ENCODE measurements around the gene SLCO6A1.

Gene SLCO6A1

DNA sequence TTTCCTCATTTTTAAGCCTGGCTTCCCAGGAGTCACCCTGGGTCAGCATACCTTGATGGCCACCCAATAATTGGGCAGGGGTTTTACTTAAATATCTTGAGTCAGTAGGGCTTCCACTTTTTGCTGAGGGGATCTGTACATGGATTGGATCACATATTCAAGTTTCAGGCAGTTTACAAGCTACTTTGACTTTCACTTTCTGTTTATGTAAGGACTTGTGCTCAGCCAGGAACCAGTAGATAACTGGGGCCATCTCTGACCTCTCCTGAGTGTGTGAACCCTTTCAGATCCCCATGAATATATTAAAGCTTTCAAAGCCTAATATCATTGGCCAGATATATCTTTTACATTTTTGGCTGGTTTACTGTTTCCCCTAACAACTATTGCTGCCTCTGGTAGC is 45.1 kb downstream of the SLCO6A1 start:
- DNase-seq (ENCODE audit: low read depth in 2 of 2), result no peak

DNA sequence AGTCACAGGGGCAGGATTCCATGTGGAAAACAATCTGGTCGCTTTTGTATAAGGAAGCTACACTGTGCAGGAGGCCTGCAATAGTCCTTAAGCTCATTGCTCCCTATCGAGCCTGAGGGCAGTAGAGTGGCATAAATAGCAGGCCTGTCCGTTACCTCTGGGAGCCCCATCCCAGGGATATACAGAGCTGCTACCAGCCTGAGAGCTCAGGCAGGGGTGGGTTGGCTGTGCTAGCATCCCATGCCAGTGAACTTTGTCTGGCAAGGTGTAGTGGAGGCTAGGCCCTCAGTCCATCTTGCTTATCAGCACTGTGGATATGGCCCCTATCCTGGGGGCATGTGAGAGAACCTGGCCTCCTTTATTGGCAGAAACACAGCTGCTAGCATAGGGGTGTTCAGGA is 47.7 kb downstream of the SLCO6A1 start:
- no peak for DNase-seq (ENCODE audit: low read depth in 2 of 2)

DNA sequence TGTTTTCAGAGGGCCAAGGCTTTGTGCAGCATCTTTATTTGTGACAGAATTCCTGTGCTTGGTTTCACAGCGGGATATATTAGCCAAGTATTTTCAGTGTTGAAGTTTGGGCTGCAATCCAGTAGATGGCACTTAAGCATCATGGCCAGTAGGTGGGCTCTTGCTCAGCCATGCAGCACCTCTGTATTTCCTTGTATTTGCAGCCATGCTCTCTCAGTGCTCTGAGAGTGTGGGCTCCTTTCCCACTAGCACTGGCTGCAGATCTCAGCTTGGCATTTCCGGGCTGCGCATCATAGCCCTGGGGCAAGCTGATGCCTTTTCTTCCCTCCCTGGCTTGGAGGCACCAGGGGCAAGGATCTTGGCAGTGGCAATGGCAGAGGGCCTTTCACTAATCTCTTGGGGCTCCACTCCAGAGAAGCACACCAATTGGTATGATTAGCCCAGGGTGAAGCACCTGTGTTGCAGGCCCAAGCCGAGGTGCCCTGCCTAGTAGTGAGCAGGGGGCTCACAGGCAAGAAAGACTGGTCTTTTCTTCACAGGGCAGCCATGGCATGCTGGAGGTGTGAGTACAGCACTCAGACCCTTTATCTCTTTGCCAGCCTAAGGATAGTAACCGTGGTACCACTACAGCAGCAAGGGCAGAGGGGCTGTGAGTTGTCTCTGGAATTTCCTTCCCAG is 48.3 kb downstream of the SLCO6A1 start:
- no peak for DNase-seq (ENCODE audit: low read depth in 2 of 2)

DNA sequence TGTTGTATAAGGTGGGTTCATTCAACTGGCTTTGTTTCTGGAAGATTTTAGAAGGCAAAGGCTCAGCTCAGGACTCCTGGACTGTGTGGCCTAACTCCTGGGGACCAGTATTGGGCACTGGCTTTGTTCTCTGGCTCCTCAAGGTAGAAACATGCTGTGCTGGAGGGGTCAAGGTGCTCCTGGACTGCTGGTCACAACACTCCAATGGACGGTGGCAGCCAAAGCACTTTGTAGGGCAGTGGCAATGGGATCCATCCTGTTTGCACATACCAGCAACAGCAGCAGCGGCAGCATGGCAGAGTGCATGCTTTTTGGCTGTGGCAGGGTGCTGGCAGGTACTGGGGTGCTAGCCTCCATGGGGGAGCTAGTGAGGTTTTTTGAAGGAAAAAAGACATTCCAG is 65.3 kb downstream of the SLCO6A1 start:
- DNase-seq (ENCODE audit: low read depth in 2 of 2), result no peak

DNA sequence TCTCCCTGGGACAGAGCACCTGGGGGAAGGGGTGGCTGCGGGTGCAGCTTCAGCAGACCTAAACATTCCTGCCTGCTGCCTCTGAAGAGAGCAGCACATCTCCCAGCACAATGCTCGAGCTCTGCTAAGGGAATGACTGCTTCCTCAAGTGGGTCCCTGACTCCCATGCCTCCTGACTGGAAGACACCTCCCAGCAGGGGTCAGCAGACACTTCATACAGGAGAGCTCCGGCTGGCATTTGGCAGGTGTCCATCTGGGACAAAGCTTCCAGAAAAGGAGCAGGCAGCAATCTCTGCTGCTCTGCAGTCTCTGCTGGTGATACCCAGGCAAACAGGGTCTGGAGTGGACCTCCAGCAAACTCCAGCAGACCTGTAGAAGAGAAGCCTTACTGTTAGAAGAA is 77.2 kb downstream of the SLCO6A1 start:
- DNase-seq (ENCODE audit: low read depth in 2 of 2), result no peak

DNA sequence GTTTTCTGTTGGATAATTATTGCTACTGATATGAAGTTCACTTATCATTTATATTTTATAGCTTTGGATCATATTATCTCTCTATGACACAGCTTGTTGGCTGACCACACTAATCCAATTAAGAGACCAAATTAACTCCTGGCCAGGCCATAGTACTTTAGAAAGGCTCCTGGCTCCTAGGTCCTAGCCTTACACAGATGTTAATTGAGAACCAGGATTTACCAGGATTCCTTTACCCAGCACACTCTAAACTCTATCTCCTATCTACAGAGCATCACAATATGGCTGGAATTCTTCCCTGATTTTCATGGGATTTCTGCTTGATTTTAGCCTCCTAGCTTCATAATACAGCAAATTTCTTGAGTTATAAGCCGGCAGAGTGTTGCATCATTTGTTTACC is 80.3 kb downstream of the SLCO6A1 start:
- no peak for DNase-seq (ENCODE audit: low read depth in 2 of 2)

DNA sequence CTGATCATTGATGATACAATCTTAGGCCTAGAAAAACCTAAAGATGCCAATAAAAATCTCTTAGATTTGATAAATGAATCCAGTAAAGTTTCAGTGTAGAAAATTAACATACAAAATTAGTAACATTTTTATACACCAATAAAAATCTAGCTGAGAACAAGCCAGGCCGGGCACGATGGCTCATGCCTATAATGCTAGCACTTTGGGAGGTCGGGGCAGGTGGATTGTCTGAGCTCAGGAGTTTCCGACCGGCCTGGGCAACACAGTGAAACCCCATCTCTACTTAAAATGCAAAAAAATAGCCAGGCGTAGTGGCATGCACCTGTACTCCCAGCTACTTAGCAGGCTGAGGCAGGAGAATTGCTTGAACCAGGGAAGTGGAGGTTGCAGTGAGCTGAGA is 84.4 kb downstream of the SLCO6A1 start:
- no peak for DNase-seq (ENCODE audit: low read depth in 2 of 2)

DNA sequence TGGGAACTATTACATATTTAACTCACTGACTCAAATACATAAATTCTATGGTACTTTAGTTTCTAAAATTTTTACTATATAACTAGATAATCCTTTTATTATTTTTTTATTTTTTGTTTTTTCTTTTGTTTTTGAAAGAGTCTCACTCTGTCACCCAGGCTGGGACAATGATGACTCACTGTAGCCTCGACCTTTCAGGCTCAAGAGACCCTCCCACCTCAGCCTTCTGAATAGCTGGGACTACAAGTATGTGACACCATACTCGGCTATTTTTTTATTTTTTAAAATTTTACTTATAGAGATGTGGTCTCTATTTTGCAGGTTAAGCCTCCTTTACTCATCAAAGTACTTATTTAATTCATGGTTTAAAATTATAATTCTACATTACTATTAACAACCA is 110.6 kb downstream of the SLCO6A1 start:
- no peak for DNase-seq (ENCODE audit: low read depth in 2 of 2)

DNA sequence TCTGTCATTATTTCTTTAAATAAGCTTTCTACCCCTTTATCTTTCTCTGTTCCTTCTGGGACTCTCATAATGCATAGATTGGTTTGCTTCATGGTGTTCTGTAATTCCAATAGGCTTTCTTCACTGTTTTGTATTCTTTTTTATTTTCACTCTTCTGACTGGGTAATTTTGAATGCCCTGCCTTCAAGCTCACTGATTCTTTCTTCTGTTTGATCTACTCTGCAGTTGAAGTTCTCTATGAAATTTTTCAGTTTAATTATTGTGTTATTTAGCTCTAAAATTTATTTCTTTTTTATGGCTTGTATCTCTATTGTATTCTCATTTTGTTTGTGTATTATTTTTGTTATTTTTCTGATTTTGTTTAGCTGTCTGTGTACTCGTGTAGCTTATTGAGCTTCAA is 113.4 kb downstream of the SLCO6A1 start:
- DNase-seq (ENCODE audit: low read depth in 2 of 2), result no peak

DNA sequence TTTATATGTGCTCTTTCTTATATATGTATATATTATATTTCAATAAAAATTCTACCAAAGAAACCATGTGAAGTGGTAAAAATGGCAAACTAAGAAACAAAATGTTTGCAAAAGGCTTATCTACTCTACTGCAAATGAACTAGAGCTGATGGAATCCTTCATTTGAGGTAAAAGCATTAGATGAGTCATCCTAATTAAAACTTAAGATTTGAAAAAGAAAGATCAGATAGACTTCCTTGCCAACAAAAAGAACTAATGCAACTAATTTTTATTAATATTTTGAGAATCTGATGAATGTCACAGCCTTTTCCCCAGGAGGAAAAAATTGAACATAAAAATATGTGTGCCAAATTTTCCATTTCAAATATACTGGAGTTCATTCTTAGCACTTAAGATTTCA is 118.6 kb downstream of the SLCO6A1 start:
- no peak for DNase-seq (ENCODE audit: low read depth in 2 of 2)

DNA sequence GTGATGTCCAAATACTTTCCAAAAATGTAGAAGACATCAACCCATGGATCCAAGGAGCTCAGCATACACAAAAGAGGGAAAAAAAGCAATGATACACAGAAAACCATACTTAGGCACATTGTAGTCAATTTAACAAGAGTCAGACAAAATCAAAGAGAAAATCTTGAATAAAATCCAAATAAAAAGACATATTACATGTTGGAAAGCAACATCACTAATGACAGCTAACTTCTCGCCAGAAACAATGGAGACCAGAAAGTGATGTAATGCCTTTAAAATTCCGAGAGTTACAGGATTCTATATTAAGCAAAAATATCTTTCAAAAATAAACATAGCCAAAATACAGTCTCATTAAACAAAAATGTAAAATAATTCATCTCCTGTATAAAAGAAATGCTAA is 122.9 kb downstream of the SLCO6A1 start:
- no peak for DNase-seq (ENCODE audit: low read depth in 2 of 2)

DNA sequence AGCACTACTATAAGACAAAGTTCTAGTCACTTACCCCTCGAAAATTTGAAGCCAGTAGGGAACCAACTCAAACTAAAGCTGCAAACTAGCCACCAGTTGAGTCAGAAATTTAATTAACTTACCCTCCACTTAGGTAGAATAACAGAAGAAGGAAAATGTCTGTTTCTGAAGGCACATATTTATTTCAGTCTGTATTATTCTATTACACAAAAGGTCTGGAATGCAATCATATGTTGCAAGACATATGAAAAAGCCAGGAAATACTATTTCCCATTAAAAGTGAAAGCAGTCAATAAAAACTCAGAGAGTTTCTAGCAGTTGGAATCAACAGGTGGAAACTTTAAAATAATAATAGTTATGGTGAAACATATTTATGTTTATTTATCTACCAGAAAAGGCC is 123.5 kb downstream of the SLCO6A1 start:
- DNase-seq (ENCODE audit: low read depth in 2 of 2), result no peak

DNA sequence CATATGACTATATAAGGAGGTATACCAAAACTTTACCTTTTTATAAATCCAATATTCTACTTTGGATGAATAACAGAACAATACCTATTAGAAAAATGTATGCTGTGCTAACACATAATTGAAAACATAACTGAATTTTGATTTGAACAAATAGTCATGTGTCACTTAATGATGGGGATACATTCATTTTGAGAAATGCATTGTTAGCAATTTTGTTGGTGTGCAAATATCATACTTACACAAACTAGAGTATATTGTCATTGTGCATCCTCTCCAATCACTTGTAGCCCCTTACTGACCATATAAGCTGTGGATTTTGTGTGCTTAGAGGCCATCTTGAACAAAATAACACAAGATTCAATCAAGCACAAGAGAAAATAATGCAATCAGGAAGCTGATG is 130.4 kb downstream of the SLCO6A1 start:
- no peak for DNase-seq (ENCODE audit: low read depth in 2 of 2)

DNA sequence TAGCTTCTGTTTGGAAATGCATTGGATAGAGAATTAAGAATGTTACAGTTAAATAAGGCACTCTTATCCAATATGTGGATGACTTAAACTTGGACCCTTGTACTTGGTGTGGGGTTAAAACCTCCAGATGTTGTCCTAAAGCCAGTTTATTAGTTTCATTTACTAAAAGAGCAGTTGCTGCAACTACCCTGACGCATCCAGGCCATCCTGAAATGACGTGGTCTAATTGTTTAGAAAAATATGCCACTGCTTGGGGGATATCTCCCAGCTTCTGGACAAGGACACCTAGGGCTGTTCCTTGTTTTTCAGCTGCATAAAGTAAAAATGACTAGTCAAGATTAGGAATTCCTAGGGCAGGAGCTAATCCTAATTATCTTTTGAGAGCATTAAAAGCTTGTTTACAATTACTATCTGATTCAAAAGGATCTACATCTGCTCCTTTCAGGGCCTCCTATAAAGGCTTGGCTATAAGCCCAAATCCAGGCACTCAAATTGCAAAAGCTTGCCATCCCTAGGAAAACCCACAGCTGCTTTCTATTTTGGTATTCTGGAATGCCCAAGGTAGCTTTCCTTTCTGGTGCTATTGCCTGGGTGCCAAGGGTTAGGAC is 157.0 kb downstream of the SLCO6A1 start:
- no peak for DNase-seq (ENCODE audit: low read depth in 2 of 2)

DNA sequence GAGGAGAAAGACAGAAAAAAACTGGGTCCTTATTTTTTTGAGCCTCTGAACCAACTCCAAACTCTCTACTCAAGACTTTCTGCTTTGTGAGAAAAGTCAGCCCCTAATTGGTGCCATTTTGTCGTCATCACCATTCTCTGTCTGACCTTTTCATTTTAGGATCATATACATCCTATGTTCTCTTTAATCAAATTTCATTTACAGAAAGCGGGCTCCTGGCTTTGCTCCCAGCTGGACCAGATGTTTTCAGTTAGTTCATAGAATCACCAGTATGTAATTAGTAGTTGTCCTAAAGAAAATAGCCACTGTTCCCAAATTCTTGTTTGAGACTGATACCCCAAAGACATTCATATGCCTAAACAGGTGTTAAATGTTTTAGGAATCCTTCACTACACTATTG is 174.1 kb downstream of the SLCO6A1 start:
- no peak for DNase-seq (ENCODE audit: low read depth in 2 of 2)
